ENCODE data around the gene DOCK9. TPM values are rescaled to one million over a fixed set of nuclear protein-coding genes. Genes with fewer than 3 reads are reported as not detected.

The DOCK9 gene
- total and polyA plus RNA-seq, 2 experiments from 2014 or later, result 16.4 to 38.9 TPM

DNA sequence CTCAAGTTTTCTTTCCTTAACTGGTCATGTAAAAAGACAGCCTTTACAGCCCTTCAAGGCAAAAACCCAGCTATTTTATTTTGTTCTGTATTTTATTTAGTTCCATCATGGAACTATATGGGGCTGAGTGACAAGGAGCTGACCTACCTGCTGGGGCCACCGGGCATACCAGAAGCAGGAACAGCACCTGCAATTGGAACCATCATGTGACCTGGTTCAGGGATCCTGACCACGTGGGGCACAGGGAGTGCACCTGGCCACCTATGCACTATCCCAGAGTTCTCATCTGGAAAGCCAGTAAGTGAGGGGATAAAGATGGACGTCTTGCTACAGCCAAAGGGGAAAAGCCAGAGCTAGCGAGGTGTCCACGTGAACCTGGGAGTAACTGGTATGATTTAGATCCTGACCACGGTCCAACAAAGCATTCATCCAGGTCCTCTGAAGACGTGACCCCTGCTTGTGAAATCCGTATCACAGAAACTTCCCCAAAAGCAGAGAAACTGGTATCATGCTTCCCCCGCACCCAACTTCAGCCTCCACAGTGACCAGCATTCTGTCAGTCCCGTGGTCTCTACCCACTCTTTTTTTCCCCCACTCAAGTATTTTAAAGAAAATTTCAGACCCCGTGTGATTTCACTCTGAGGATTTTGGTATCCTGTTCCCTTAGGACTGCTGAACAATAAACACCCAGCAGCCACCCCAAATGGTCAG is 184.9 kb downstream of the DOCK9 start:
- H3K79me2 ChIP-seq, result no peaks in the 10 kb centered on the region
- H4K20me1 ChIP-seq (ENCODE audit: insufficient read depth, poor library complexity, severe bottlenecking), result no peaks in the 10 kb centered on the region
- H3K27ac ChIP-seq, result peak overlapping the region; percentile 90
- no peak overlapping the region for H2AFZ ChIP-seq
- no peak for DNase-seq (ENCODE audit: low spot score)
- H3K9me3 ChIP-seq (ENCODE audit: low read depth), result no peaks in the 10 kb centered on the region
- H3K4me2 ChIP-seq, result no peak overlapping the region
- H3K4me1 ChIP-seq (ENCODE audit: insufficient read depth), result peaks cover 4% of the 10 kb centered on the region
- H3K9me2 ChIP-seq (replicated peaks; ENCODE audit: insufficient read depth), result no peaks in the 10 kb centered on the region
- TF ChIP-seq EZH2 (IDR thresholded peaks at IDR 0.05; ENCODE audit: borderline replicate concordance) (no peak), EZH2phosphoT487 (IDR thresholded peaks at IDR 0.05; ENCODE audit: low read depth, severe bottlenecking, unreplicated experiment) (no peak)
- TF ChIP-seq, protein P1, sequence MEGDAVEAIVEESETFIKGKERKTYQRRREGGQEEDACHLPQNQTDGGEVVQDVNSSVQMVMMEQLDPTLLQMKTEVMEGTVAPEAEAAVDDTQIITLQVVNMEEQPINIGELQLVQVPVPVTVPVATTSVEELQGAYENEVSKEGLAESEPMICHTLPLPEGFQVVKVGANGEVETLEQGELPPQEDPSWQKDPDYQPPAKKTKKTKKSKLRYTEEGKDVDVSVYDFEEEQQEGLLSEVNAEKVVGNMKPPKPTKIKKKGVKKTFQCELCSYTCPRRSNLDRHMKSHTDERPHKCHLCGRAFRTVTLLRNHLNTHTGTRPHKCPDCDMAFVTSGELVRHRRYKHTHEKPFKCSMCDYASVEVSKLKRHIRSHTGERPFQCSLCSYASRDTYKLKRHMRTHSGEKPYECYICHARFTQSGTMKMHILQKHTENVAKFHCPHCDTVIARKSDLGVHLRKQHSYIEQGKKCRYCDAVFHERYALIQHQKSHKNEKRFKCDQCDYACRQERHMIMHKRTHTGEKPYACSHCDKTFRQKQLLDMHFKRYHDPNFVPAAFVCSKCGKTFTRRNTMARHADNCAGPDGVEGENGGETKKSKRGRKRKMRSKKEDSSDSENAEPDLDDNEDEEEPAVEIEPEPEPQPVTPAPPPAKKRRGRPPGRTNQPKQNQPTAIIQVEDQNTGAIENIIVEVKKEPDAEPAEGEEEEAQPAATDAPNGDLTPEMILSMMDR (IDR thresholded peaks at IDR 0.05; ENCODE audit: poor library complexity), result no peak
- 96% methylated on average over 11 of the region's 11 CpGs for WGBS (ENCODE audit: low lambda C conversion rate, missing lambda C conversion rate)
- H3K27me3 ChIP-seq, result no peaks in the 10 kb centered on the region
- H3K4me3 ChIP-seq, result no peak overlapping the region
- no peaks in the 10 kb centered on the region for H3K36me3 ChIP-seq (replicated peaks; ENCODE audit: insufficient read depth, low read depth)

DNA sequence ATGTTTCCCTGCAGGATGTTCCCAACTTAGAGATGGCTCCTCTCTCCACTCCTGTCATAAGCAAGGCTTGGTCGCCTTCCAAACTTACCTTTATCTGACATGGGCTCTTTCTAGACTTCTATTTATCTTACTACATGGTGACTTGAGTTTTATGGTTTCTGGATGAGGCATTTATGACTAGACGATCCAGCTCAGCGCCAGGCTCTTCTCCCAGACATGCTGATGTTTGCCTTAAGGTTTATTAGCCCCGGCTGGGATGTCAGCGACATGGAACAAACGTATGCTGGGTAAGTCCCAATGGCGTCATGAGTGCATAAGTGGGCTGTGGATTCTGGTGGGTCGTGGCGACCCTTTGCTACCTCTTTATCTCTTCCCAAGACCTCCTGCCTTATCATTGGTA is 185.5 kb downstream of the DOCK9 start:
- H3K27me3 ChIP-seq, result no peaks in the 10 kb centered on the region
- H2AFZ ChIP-seq, result no peak overlapping the region
- no peaks in the 10 kb centered on the region for H4K20me1 ChIP-seq (ENCODE audit: insufficient read depth, poor library complexity, severe bottlenecking)
- TF ChIP-seq, protein P1 (IDR thresholded peaks at IDR 0.05; ENCODE audit: poor library complexity), result no peak
- TF ChIP-seq EZH2phosphoT487 (IDR thresholded peaks at IDR 0.05; ENCODE audit: low read depth, severe bottlenecking, unreplicated experiment) (no peak), EZH2 (IDR thresholded peaks at IDR 0.05; ENCODE audit: borderline replicate concordance) (no peak)
- H3K9me2 ChIP-seq (replicated peaks; ENCODE audit: insufficient read depth), result no peaks in the 10 kb centered on the region
- H3K79me2 ChIP-seq, result no peaks in the 10 kb centered on the region
- H3K4me1 ChIP-seq (ENCODE audit: insufficient read depth), result peaks cover 4% of the 10 kb centered on the region
- peak; percentile 66 for DNase-seq (ENCODE audit: low spot score)
- WGBS (ENCODE audit: low lambda C conversion rate, missing lambda C conversion rate), result 62% methylated on average over 9 of the region's 9 CpGs
- no peaks in the 10 kb centered on the region for H3K36me3 ChIP-seq (replicated peaks; ENCODE audit: insufficient read depth, low read depth)
- peak overlapping the region; percentile 90 for H3K27ac ChIP-seq
- H3K9me3 ChIP-seq (ENCODE audit: low read depth), result no peaks in the 10 kb centered on the region
- H3K4me2 ChIP-seq, result no peak overlapping the region
- no peak overlapping the region for H3K4me3 ChIP-seq

DNA sequence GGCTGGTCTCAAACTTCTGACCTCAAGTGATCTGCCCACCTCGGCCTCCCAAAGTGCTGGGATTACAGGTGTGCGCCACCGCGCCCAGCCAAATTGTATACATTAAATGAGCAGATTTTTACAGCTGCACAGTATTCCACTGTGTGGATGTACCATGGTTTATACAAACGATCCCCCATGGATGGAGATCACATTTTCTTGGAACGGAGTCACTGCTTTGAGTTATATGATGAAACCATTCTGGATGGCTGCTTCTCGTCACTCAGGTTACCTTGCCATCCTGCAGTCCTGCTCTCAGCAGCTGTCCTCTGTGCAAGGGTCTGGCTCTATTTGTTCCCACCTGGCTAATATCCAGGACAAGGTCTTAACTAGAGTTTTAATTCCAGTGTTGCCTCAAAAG is 186.3 kb downstream of the DOCK9 start:
- TF ChIP-seq EZH2phosphoT487 (IDR thresholded peaks at IDR 0.05; ENCODE audit: low read depth, severe bottlenecking, unreplicated experiment) (no peak), EZH2 (IDR thresholded peaks at IDR 0.05; ENCODE audit: borderline replicate concordance) (no peak)
- Histone ChIP-seq H3K9me2 (replicated peaks; ENCODE audit: insufficient read depth) (no peaks in the 10 kb centered on the region), H3K4me1 (ENCODE audit: insufficient read depth) (peaks cover 4% of the 10 kb centered on the region), H3K79me2 (no peaks in the 10 kb centered on the region), H3K36me3 (replicated peaks; ENCODE audit: insufficient read depth, low read depth) (no peaks in the 10 kb centered on the region), H2AFZ (no peak overlapping the region), H3K4me3 (no peak overlapping the region), H3K9me3 (ENCODE audit: low read depth) (no peaks in the 10 kb centered on the region), H3K27ac (peak overlapping the region; percentile 90), H3K27me3 (no peaks in the 10 kb centered on the region), H4K20me1 (ENCODE audit: insufficient read depth, poor library complexity, severe bottlenecking) (no peaks in the 10 kb centered on the region), H3K4me2 (no peak overlapping the region)
- 91% methylated on average over 7 of the region's 7 CpGs for WGBS (ENCODE audit: low lambda C conversion rate, missing lambda C conversion rate)
- DNase-seq (ENCODE audit: low spot score), result no peak

DNA sequence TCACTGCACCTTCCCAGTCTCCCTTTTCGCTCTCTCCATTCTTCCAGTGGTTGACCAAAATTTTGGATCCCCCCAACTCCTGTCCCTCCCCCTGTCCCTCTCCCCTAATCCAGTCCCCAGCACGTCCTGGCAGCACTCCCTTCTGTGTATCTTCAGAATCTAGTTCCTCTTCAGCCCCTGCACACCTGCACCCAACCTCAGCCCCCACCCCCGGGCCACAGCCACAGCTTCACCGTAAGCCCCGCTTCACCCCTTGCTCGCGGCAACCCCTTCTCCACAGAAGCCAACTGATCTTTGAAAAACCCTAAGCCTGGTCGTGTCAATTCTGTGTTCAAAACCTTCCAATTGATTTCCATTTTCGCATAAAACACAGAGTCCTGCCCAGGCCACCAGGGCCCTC is 189.9 kb downstream of the DOCK9 start:
- WGBS (ENCODE audit: low lambda C conversion rate, missing lambda C conversion rate), result 95% methylated on average over 8 of the region's 9 CpGs
- H3K27me3 ChIP-seq, result no peaks in the 10 kb centered on the region
- peaks cover 4% of the 10 kb centered on the region for H3K4me1 ChIP-seq (ENCODE audit: insufficient read depth)

More for the DNA sequence above, 189.9 kb downstream of the DOCK9 start:
- DNase-seq (ENCODE audit: low spot score), result no peak
- TF ChIP-seq EZH2phosphoT487 (IDR thresholded peaks at IDR 0.05; ENCODE audit: low read depth, severe bottlenecking, unreplicated experiment) (no peak), EZH2 (IDR thresholded peaks at IDR 0.05; ENCODE audit: borderline replicate concordance) (no peak)
- TF ChIP-seq, protein P1 (IDR thresholded peaks at IDR 0.05; ENCODE audit: poor library complexity), result no peak
- H3K36me3 ChIP-seq (replicated peaks; ENCODE audit: insufficient read depth, low read depth), result no peaks in the 10 kb centered on the region
- H3K9me2 ChIP-seq (replicated peaks; ENCODE audit: insufficient read depth), result no peaks in the 10 kb centered on the region
- no peaks in the 10 kb centered on the region for H3K79me2 ChIP-seq
- no peaks in the 10 kb centered on the region for H3K9me3 ChIP-seq (ENCODE audit: low read depth)
- H3K27ac ChIP-seq, result no peak overlapping the region
- no peak overlapping the region for H2AFZ ChIP-seq
- no peak overlapping the region for H3K4me2 ChIP-seq
- H4K20me1 ChIP-seq (ENCODE audit: insufficient read depth, poor library complexity, severe bottlenecking), result no peaks in the 10 kb centered on the region
- no peak overlapping the region for H3K4me3 ChIP-seq

All from hepatocyte (in vitro differentiated cells).